Neuronal stem cell (in vitro differentiated cells): Measurements from ENCODE around the gene TMEM116.
"Not testable (repeated sequence)": the region's sequence is repeated elsewhere in the genome, so short reads cannot be mapped to it uniquely, and the experiment has no call there.

ENCODE experiments used
- DNase-seq: peaks from one replicate; pipeline ENCODE4 v3.0.0-alpha.2; 2013; ENCODE audit warnings: low spot score
- H2AFZ ChIP-seq: one replicate; pipeline ENCODE4 v1.6.1; 2013; ENCODE audit warnings: mild to moderate bottlenecking, low read length, inconsistent platforms
- H2AK5ac ChIP-seq: 2 replicates; pipeline ENCODE4 v1.6.1; 2013; ENCODE audit warnings: low read depth, mild to moderate bottlenecking, inconsistent platforms, low read length, moderate library complexity, mixed read lengths
- H2BK120ac ChIP-seq: 2 replicates; pipeline ENCODE4 v1.6.1; 2013; ENCODE audit warnings: low read depth, mild to moderate bottlenecking, inconsistent platforms, low read length, moderate library complexity, mixed read lengths
- H2BK12ac ChIP-seq: one replicate; pipeline ENCODE4 v1.6.1; 2013; ENCODE audit warnings: low read length, inconsistent platforms
- H2BK15ac ChIP-seq: 2 replicates; pipeline ENCODE4 v1.6.1; 2013; ENCODE audit warnings: mild to moderate bottlenecking, low read length, inconsistent platforms, mixed read lengths
- H2BK5ac ChIP-seq: one replicate; pipeline ENCODE4 v1.6.1; 2013; ENCODE audit warnings: inconsistent platforms, mild to moderate bottlenecking, low read length, moderate library complexity
- H3K14ac ChIP-seq: one replicate; pipeline ENCODE4 v1.6.1; 2013; ENCODE audit warnings: low read length, inconsistent platforms
- H3K18ac ChIP-seq: 2 replicates; pipeline ENCODE4 v1.6.1; 2013; ENCODE audit warnings: low read length, inconsistent platforms
- H3K23ac ChIP-seq: 2 replicates; pipeline ENCODE4 v1.6.1; 2013; ENCODE audit warnings: low read depth, mild to moderate bottlenecking, mixed read lengths, low read length, inconsistent platforms; ENCODE audit not compliant: poor library complexity
- H3K27ac ChIP-seq: replicated peaks from 3 replicates; pipeline ENCODE4 v1.5.1; 2013; ENCODE audit warnings: low read length, inconsistent platforms
- H3K27me3 ChIP-seq, 3 experiments: 2 replicates each; pipeline ENCODE4 v1.6.1; 2013; ENCODE audit warnings: low read length in 3 of 3, mild to moderate bottlenecking in 2 of 3, inconsistent platforms in 1 of 3, low read depth in 1 of 3, mixed read lengths in 1 of 3, moderate library complexity in 1 of 3; ENCODE audit not compliant: control insufficient read depth in 3 of 3, insufficient read depth in 3 of 3
- H3K36me3 ChIP-seq, 2 donors: replicated peaks in 1 of 2; 2 replicates each; pipeline ENCODE4 v1.6.1; 2013; ENCODE audit warnings: low read length in 2 of 2; ENCODE audit not compliant: control insufficient read depth in 2 of 2, insufficient read depth in 2 of 2
- H3K4ac ChIP-seq: 2 replicates; pipeline ENCODE4 v1.6.1; 2013; ENCODE audit warnings: inconsistent platforms, mild to moderate bottlenecking, low read length, moderate library complexity
- H3K4me1 ChIP-seq, 2 donors: 1 replicate in 1 of 2; 2 replicates in 1 of 2; pipeline ENCODE4 v1.6.1; 2013; ENCODE audit warnings: low read length in 2 of 2, low read depth in 1 of 2; ENCODE audit not compliant: control insufficient read depth in 2 of 2, insufficient read depth in 1 of 2
- H3K4me2 ChIP-seq: one replicate; pipeline ENCODE4 v1.6.1; 2013; ENCODE audit warnings: mild to moderate bottlenecking, low read length, inconsistent platforms; ENCODE audit not compliant: insufficient read depth, poor library complexity, severe bottlenecking
- H3K4me3 ChIP-seq, 2 donors: 2 replicates each; pipeline ENCODE4 v1.5.1; 2013; ENCODE audit warnings: low read length in 2 of 2, mild to moderate bottlenecking in 2 of 2, inconsistent platforms in 1 of 2, moderate library complexity in 1 of 2
- H3K79me1 ChIP-seq: one replicate; pipeline ENCODE4 v1.6.1; 2013; ENCODE audit warnings: low read depth, mild to moderate bottlenecking, inconsistent platforms, low read length, moderate library complexity
- H3K9ac ChIP-seq: one replicate; pipeline ENCODE4 v1.6.1; 2013; ENCODE audit warnings: mild to moderate bottlenecking, low read depth, low read length, inconsistent platforms; ENCODE audit not compliant: poor library complexity
- H3K9me3 ChIP-seq, 2 donors: replicated peaks in 1 of 2; 2 replicates each; pipeline versions ENCODE3 to v1.6.1; 2013; ENCODE audit warnings: low read length in 2 of 2, mild to moderate bottlenecking in 2 of 2, inconsistent platforms in 1 of 2, low read depth in 1 of 2, mixed read lengths in 1 of 2, moderate library complexity in 1 of 2; ENCODE audit not compliant: control insufficient read depth in 2 of 2, insufficient read depth in 1 of 2
- H4K8ac ChIP-seq: one replicate; pipeline ENCODE4 v1.6.1; 2013; ENCODE audit warnings: low read depth, mild to moderate bottlenecking, inconsistent platforms, low read length, moderate library complexity
- H4K91ac ChIP-seq: one replicate; pipeline ENCODE4 v1.6.1; 2013; ENCODE audit warnings: low read length, low read depth, mild to moderate bottlenecking, inconsistent platforms; ENCODE audit not compliant: poor library complexity
- WGBS, 2 donors: extraction: QIAGEN DNeasy Blood & Tissue Kit; methylation state at CpG; one replicate each; pipeline ENCODE4 v1.1.7; 2013; ENCODE audit warnings: missing lambda C conversion rate in 2 of 2, mixed read lengths in 1 of 2; ENCODE audit not compliant: insufficient read length in 2 of 2, insufficient replicate concordance in 1 of 2; ENCODE audit errors: extremely low coverage in 2 of 2; 5-methylcytosine and 5-hydroxymethylcytosine counted together

TMEM116 gene

GRCh38 chr12:112001576-112001975, 11.4 kb downstream of the TMEM116 start:
- H3K27ac ChIP-seq = no peak overlapping the region
- H3K27me3 ChIP-seq = no peaks in the 10 kb centered on the region
- H3K9ac ChIP-seq = no peak overlapping the region
- no peak overlapping the region for H3K23ac ChIP-seq
- no peak overlapping the region for H2BK12ac ChIP-seq
- no peak overlapping the region for H3K18ac ChIP-seq
- H3K4me3 ChIP-seq = no peak overlapping the region
- H3K4me2 ChIP-seq = no peak overlapping the region
- H2BK120ac ChIP-seq = no peak overlapping the region
- H3K36me3 ChIP-seq = peaks cover 2 to 39% of the 10 kb centered on the region in 2 donors
- H2BK5ac ChIP-seq = no peak overlapping the region
- no peaks in the 10 kb centered on the region for H3K79me1 ChIP-seq
- no peak overlapping the region for H3K14ac ChIP-seq
- no peak overlapping the region for H2AFZ ChIP-seq
- H4K8ac ChIP-seq = no peak overlapping the region
- no peak overlapping the region for H4K91ac ChIP-seq
- H3K9me3 ChIP-seq = no peaks in the 10 kb centered on the region
- no peaks in the 10 kb centered on the region for H3K4me1 ChIP-seq
- H2BK15ac ChIP-seq = no peak overlapping the region
- DNase-seq = no peak
- no peak overlapping the region for H3K4ac ChIP-seq
- H2AK5ac ChIP-seq = no peak overlapping the region

GRCh38 chr12:112000820-112001219, 12.1 kb downstream of the TMEM116 start:
- H3K79me1 ChIP-seq = no peaks in the 10 kb centered on the region
- no peaks in the 10 kb centered on the region for H3K9me3 ChIP-seq
- H2BK120ac ChIP-seq = no peak overlapping the region
- no CpG with 5 or more reads among the region's 8 CpGs for WGBS, 2 donors
- no peak overlapping the region for H2AFZ ChIP-seq
- H4K91ac ChIP-seq = no peak overlapping the region
- no peaks in the 10 kb centered on the region for H3K27me3 ChIP-seq
- H3K23ac ChIP-seq = no peak overlapping the region
- H3K36me3 ChIP-seq = peaks cover under 1 to 39% of the 10 kb centered on the region in 2 donors
- no peak overlapping the region for H2AK5ac ChIP-seq
- H3K14ac ChIP-seq = no peak overlapping the region
- H3K4me1 ChIP-seq = no peaks in the 10 kb centered on the region
- no peak for DNase-seq
- no peak overlapping the region for H3K4ac ChIP-seq
- H2BK15ac ChIP-seq = no peak overlapping the region
- no peak overlapping the region for H3K18ac ChIP-seq
- H4K8ac ChIP-seq = no peak overlapping the region
- H3K4me2 ChIP-seq = no peak overlapping the region
- no peak overlapping the region for H2BK12ac ChIP-seq
- no peak overlapping the region for H3K4me3 ChIP-seq
- no peak overlapping the region for H2BK5ac ChIP-seq
- H3K27ac ChIP-seq = no peak overlapping the region
- no peak overlapping the region for H3K9ac ChIP-seq

DNA sequence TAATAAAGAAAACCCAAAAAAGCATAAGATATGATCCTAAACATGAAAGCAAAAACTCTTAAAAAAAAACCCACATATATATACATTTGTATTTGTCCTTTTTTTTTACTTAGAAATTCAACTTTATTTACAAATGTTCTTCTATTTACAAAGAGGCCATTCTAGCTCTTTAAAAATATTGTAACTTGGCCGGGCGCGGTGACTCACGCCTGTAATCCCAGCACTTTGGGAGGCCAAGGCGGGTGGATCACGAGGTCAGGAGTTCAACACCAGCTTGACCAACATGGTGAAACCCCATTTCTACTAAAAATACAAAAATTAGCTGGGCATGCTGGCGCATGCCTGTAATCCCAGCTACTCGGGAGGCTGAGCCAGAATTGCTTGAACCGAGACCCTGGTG, 13.8 kb downstream of the TMEM116 start:
- H2BK5ac ChIP-seq, H2BK120ac ChIP-seq, H2BK12ac ChIP-seq, DNase-seq, H2AFZ ChIP-seq, H3K27me3 ChIP-seq, H3K9ac ChIP-seq, H3K4ac ChIP-seq, H3K18ac ChIP-seq, H2BK15ac ChIP-seq, H3K4me3 ChIP-seq, H3K9me3 ChIP-seq, H2AK5ac ChIP-seq, H3K23ac ChIP-seq, H4K8ac ChIP-seq, H3K4me2 ChIP-seq, H3K14ac ChIP-seq, H3K79me1 ChIP-seq, H3K4me1 ChIP-seq, H3K27ac ChIP-seq, H4K91ac ChIP-seq: not testable (repeated sequence)
- peaks cover 0 to 26% of the 10 kb centered on the region in 2 donors for H3K36me3 ChIP-seq
- no CpG with 5 or more reads among the region's 9 CpGs for WGBS, 2 donors

DNA sequence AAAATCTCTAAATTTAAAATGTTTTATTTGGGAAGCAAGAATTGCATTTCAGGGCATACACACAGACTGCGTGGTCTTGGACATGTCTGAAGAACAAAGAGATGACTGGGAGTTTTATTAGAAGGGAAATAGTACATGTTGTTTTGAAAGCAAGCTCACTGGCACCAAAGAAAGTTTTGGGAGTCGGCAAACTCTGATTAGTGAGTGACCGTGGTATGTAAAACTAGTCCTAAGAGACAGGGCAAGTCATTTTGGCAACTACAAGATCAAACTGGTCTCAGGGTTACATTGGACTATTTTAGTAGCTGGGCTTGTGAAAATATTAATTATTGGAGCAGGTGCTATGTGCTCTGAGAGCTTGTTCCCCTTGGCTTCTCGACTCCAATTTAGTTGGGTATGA, 14.9 kb downstream of the TMEM116 start:
- no CpG with 5 or more reads among the region's 4 CpGs for WGBS, 2 donors
- H3K9me3 ChIP-seq = no peaks in the 10 kb centered on the region
- H2AFZ ChIP-seq = no peak overlapping the region
- no peaks in the 10 kb centered on the region for H3K79me1 ChIP-seq
- H3K27me3 ChIP-seq = no peaks in the 10 kb centered on the region
- H3K14ac ChIP-seq = no peak overlapping the region
- DNase-seq = no peak
- H2BK5ac ChIP-seq = no peak overlapping the region
- H3K4me2 ChIP-seq = no peak overlapping the region
- H2BK120ac ChIP-seq = no peak overlapping the region
- H3K23ac ChIP-seq = no peak overlapping the region
- H3K36me3 ChIP-seq = peaks cover 0 to 19% of the 10 kb centered on the region in 2 donors
- no peak overlapping the region for H2BK15ac ChIP-seq
- no peak overlapping the region for H3K9ac ChIP-seq
- no peaks in the 10 kb centered on the region for H3K4me1 ChIP-seq
- H4K91ac ChIP-seq = no peak overlapping the region
- H3K4ac ChIP-seq = no peak overlapping the region
- H2AK5ac ChIP-seq = no peak overlapping the region
- H3K4me3 ChIP-seq = no peak overlapping the region
- H2BK12ac ChIP-seq = no peak overlapping the region
- H3K27ac ChIP-seq = no peak overlapping the region
- no peak overlapping the region for H4K8ac ChIP-seq
- H3K18ac ChIP-seq = no peak overlapping the region
